Measurements from ENCODE around the gene OMA1.

Gene OMA1

GRCh38 chr1:58581641-58582040, 35.1 kb upstream of the OMA1 start:
- Histone ChIP-seq H3K4me1 (ENCODE audit: insufficient read depth, low read length) (no peaks in the 10 kb centered on the region), H3K4me3 (ENCODE audit: low read length) (no peak overlapping the region), H3K36me3 (ENCODE audit: insufficient read depth, low read length) (no peaks in the 10 kb centered on the region), H3K27me3 (ENCODE audit: insufficient read depth, low read length) (no peaks in the 10 kb centered on the region), H2AFZ (ENCODE audit: low read depth, low read length) (no peak overlapping the region), H3K9me3 (ENCODE audit: low read length) (no peaks in the 10 kb centered on the region)

DNA sequence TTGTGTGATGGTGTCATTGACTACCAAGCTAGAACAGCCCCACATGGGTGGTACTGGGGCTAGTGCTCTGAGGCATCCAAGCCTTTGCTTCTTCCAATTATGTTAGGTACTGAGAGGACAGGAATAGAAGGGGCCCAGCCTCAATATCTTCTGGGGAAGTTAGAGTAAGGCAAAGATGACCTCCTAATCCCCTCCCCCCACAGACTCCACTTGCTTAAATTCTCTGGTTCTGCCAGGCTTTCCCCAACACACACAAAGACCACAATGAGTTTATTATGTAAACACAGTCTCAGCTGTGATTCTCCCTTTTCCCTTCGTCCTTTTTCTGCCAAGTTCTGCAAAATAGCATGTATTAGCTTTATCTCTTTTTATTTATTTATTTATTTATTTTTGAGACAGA, 33.7 kb upstream of the OMA1 start:
- H3K4me1 ChIP-seq (ENCODE audit: insufficient read depth, low read length) = no peaks in the 10 kb centered on the region
- H3K27me3 ChIP-seq (ENCODE audit: insufficient read depth, low read length) = no peaks in the 10 kb centered on the region
- no peak overlapping the region for H2AFZ ChIP-seq (ENCODE audit: low read depth, low read length)
- no peaks in the 10 kb centered on the region for H3K36me3 ChIP-seq (ENCODE audit: insufficient read depth, low read length)
- H3K9me3 ChIP-seq (ENCODE audit: low read length) = no peaks in the 10 kb centered on the region
- H3K4me3 ChIP-seq (ENCODE audit: low read length) = no peak overlapping the region

GRCh38 chr1:58577654-58578030, 31.1 kb upstream of the OMA1 start:
- Histone ChIP-seq H3K36me3 (ENCODE audit: insufficient read depth, low read length) (no peaks in the 10 kb centered on the region), H3K9me3 (ENCODE audit: low read length) (no peaks in the 10 kb centered on the region), H3K4me3 (ENCODE audit: low read length) (no peak overlapping the region), H3K27me3 (ENCODE audit: insufficient read depth, low read length) (no peaks in the 10 kb centered on the region), H2AFZ (ENCODE audit: low read depth, low read length) (no peak overlapping the region), H3K4me1 (ENCODE audit: insufficient read depth, low read length) (peaks cover 13% of the 10 kb centered on the region)

- Histone ChIP-seq H3K27me3 (ENCODE audit: insufficient read depth, low read length) (no peaks in the 10 kb centered on the region), H2AFZ (ENCODE audit: low read depth, low read length) (peak within 1 kb of the TSS; percentile 43), H3K4me3 (ENCODE audit: low read length) (no peak within 1 kb of the TSS), H3K4me1 (ENCODE audit: insufficient read depth, low read length) (peaks cover 13% of the 10 kb centered on the region), H3K36me3 (ENCODE audit: insufficient read depth, low read length) (no peaks in the 10 kb centered on the region), H3K9me3 (ENCODE audit: low read length) (no peaks in the 10 kb centered on the region)
Measured at GRCh38 chr1:58576727-58577653, 30.5 kb upstream of the OMA1 start, which contains the start of gene TACSTD2. TACSTD2 (minus strand) TSS chr1:58577252; CDS start chr1:58577156, 96 bp downstream.

GRCh38 chr1:58576325-58576726, 29.8 kb upstream of the OMA1 start:
- peaks cover 13% of the 10 kb centered on the region for H3K4me1 ChIP-seq (ENCODE audit: insufficient read depth, low read length)
- no peaks in the 10 kb centered on the region for H3K27me3 ChIP-seq (ENCODE audit: insufficient read depth, low read length)
- no peak overlapping the region for H2AFZ ChIP-seq (ENCODE audit: low read depth, low read length)
- no peaks in the 10 kb centered on the region for H3K36me3 ChIP-seq (ENCODE audit: insufficient read depth, low read length)
- no peaks in the 10 kb centered on the region for H3K9me3 ChIP-seq (ENCODE audit: low read length)
- no peak overlapping the region for H3K4me3 ChIP-seq (ENCODE audit: low read length)

- H3K9me3 ChIP-seq (ENCODE audit: low read length) = no peaks in the 10 kb centered on the region
- H3K4me1 ChIP-seq (ENCODE audit: insufficient read depth, low read length) = peaks cover 13% of the 10 kb centered on the region
- H3K4me3 ChIP-seq (ENCODE audit: low read length) = no peak overlapping the region
- no peaks in the 10 kb centered on the region for H3K36me3 ChIP-seq (ENCODE audit: insufficient read depth, low read length)
- no peaks in the 10 kb centered on the region for H3K27me3 ChIP-seq (ENCODE audit: insufficient read depth, low read length)
- H2AFZ ChIP-seq (ENCODE audit: low read depth, low read length) = no peak overlapping the region
Measured at GRCh38 chr1:58575551-58576324, 29.2 kb upstream of the OMA1 start.

- no peaks in the 10 kb centered on the region for H3K27me3 ChIP-seq (ENCODE audit: insufficient read depth, low read length)
Measured at GRCh38 chr1:58574816-58575215, 28.3 kb upstream of the OMA1 start.

GRCh38 chr1:58573705-58574591, 27.4 kb upstream of the OMA1 start:
- H3K27me3 ChIP-seq (ENCODE audit: insufficient read depth, low read length) = no peaks in the 10 kb centered on the region
- H3K4me3 ChIP-seq (ENCODE audit: low read length) = no peak overlapping the region
- H3K9me3 ChIP-seq (ENCODE audit: low read length) = no peaks in the 10 kb centered on the region
- H3K36me3 ChIP-seq (ENCODE audit: insufficient read depth, low read length) = no peaks in the 10 kb centered on the region
- no peak overlapping the region for H2AFZ ChIP-seq (ENCODE audit: low read depth, low read length)
- H3K4me1 ChIP-seq (ENCODE audit: insufficient read depth, low read length) = peaks cover 13% of the 10 kb centered on the region

More at GRCh38 chr1:58574816-58575215, 28.3 kb upstream of the OMA1 start:
- Histone ChIP-seq H3K4me1 (ENCODE audit: insufficient read depth, low read length) (peaks cover 13% of the 10 kb centered on the region), H3K36me3 (ENCODE audit: insufficient read depth, low read length) (no peaks in the 10 kb centered on the region), H3K9me3 (ENCODE audit: low read length) (no peaks in the 10 kb centered on the region), H2AFZ (ENCODE audit: low read depth, low read length) (no peak overlapping the region), H3K4me3 (ENCODE audit: low read length) (no peak overlapping the region)

DNA sequence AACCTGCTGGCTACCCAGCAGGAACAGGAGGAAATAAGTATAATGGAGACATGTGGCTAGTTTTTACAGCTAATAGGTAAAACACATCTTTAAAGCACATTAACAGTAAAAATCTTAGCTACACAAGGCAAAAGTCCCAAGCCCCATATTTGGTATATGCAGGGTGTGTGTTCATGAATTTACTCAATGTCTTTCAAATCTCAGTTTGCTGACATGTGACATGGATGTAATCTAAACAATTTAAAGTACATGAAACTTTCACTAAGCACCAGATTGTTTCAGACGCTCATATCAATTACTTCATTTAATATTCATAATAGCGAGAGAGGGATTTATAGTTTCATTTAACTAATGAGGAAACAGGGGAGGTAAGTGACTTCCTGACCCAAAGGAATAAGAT, 26.6 kb upstream of the OMA1 start:
- Histone ChIP-seq H3K27me3 (ENCODE audit: insufficient read depth, low read length) (no peaks in the 10 kb centered on the region), H3K4me3 (ENCODE audit: low read length) (no peak overlapping the region), H3K36me3 (ENCODE audit: insufficient read depth, low read length) (no peaks in the 10 kb centered on the region), H2AFZ (ENCODE audit: low read depth, low read length) (no peak overlapping the region), H3K4me1 (ENCODE audit: insufficient read depth, low read length) (peaks cover 13% of the 10 kb centered on the region), H3K9me3 (ENCODE audit: low read length) (no peaks in the 10 kb centered on the region)

DNA sequence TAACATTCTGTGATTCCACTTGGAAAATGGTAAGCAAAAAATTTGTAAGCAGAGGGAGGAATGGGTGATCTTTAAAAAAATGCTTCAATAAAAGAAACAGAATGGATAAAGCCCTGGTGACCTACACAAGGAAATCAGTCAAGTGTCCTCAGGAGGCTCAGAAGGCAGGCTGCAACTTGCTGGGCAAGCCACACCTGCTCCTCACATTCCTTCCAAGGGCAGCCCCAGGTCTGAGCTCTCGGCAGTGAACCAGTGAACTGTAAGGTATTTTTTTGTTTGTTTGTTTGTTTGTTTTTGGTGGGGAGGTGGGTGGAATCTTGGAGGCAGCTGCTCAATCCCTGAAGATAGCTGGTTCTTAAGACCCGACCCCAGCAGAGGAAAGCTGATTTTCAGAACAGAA, 26.2 kb upstream of the OMA1 start:
- H3K4me1 ChIP-seq (ENCODE audit: insufficient read depth, low read length) = peaks cover 13% of the 10 kb centered on the region
- H3K27me3 ChIP-seq (ENCODE audit: insufficient read depth, low read length) = no peaks in the 10 kb centered on the region
- H3K4me3 ChIP-seq (ENCODE audit: low read length) = no peak overlapping the region
- no peaks in the 10 kb centered on the region for H3K9me3 ChIP-seq (ENCODE audit: low read length)
- H3K36me3 ChIP-seq (ENCODE audit: insufficient read depth, low read length) = no peaks in the 10 kb centered on the region
- H2AFZ ChIP-seq (ENCODE audit: low read depth, low read length) = no peak overlapping the region

GRCh38 chr1:58571616-58572015, 25.1 kb upstream of the OMA1 start:
- Histone ChIP-seq H3K4me1 (ENCODE audit: insufficient read depth, low read length) (peaks cover 13% of the 10 kb centered on the region), H3K4me3 (ENCODE audit: low read length) (no peak overlapping the region), H3K27me3 (ENCODE audit: insufficient read depth, low read length) (no peaks in the 10 kb centered on the region), H3K9me3 (ENCODE audit: low read length) (no peaks in the 10 kb centered on the region), H3K36me3 (ENCODE audit: insufficient read depth, low read length) (no peaks in the 10 kb centered on the region), H2AFZ (ENCODE audit: low read depth, low read length) (no peak overlapping the region)

DNA sequence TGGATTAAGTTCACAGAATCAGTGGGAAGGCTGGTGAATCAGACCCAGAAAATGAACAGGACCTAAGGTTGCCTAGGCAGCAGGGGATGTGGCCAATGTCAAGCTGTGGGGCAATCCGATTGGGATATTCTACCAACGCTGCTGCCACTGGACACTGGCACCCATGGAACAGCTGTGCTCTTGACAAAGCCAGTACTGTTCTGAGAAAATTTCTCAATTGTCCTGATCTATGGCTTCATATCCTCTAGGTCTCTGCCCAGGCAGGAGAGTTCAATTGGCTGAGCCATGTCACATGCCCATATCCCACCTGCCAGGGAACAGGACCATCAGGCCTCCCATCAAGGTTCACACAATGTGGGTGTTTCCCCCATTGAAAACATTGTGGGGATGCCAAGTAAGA, 24.3 kb upstream of the OMA1 start:
- Histone ChIP-seq H2AFZ (ENCODE audit: low read depth, low read length) (no peak overlapping the region), H3K4me3 (ENCODE audit: low read length) (no peak overlapping the region), H3K4me1 (ENCODE audit: insufficient read depth, low read length) (peaks cover 13% of the 10 kb centered on the region), H3K9me3 (ENCODE audit: low read length) (no peaks in the 10 kb centered on the region), H3K36me3 (ENCODE audit: insufficient read depth, low read length) (no peaks in the 10 kb centered on the region), H3K27me3 (ENCODE audit: insufficient read depth, low read length) (no peaks in the 10 kb centered on the region)
